ENCODE measurements around the gene TFDP2. TPM values are rescaled to one million over a fixed set of nuclear protein-coding genes. Genes with fewer than 3 reads are reported as not detected.
A peak's percentile ranks its signal among the peaks of the same experiment; 100 is the strongest.

TFDP2 gene
- total and polyA plus RNA-seq, 9 of the 15 experiments (the other 6 are each of a cell fraction or from before 2014, with no cell fraction given): 95.6 to 179 (median 126) TPM

DNA sequence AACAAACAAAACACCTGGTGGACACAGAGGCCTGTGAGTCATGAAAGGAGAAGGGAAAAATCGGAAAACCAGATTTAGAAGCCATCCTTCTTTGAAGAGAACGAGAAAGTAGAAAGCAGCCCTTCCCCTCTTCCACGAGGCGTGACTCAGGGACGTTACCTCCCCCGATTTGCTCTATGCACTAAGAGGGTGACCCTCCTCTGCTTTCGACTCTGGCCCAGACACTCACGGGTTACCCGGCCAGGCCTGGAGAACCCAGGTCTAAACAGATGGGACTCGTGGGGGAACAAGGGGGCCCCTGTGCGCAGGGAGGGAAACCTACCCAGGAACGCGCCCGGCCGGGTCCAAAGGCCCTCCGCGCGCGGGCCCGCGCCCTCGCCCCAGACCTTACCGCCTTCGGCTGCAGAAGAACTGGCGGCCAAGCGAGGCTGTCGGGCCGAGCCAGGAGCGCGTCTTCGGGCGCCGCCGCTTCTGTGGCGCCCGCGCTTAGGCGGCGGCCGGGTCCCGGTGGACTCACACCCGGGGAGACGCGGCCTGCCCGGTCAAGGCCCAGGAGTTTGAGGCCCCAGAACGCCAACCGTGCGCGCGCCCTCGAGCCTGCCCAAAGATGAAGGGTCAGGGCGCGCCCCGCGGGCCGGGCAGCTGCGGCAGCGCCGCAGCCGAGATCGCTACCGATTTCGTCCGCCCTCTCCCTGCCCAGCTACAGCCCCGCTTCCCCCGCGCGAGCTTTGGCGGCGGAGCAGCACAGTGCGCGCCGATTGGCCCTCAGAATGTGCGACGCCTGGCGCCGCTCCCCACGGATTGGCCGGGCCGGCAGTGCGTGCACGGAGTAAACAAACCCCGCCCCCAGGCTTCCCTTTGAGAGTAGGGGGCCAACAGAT is at the start of gene TFDP2 (continued):
- TF ChIP-seq ZFX (CRISPR knock-in tag; IDR thresholded peaks at IDR 0.05) (peak; percentile 81), TAL1 (IDR thresholded peaks at IDR 0.05) (no peak), ZNF764 (CRISPR knock-in tag; IDR thresholded peaks at IDR 0.05; ENCODE audit: low read depth) (no peak), ZNF212 (CRISPR knock-in tag; IDR thresholded peaks at IDR 0.05) (no peak), ZNF586 (CRISPR knock-in tag; conservative IDR thresholded peaks at IDR 0.05) (no peak), RBFOX2 (IDR thresholded peaks at IDR 0.05; ENCODE audit: low read depth, low read length) (peak; percentile 78), HCFC1 (IDR thresholded peaks at IDR 0.05; ENCODE audit: low read depth, low read length) (no peak), NRF1 (conservative IDR thresholded peaks at IDR 0.05 in 1 of 2, IDR thresholded peaks at IDR 0.05 in 1 of 2) (peak; percentile 44 to 53; a peak in 3 of 4 replicates), EHMT2 (IDR thresholded peaks at IDR 0.05) (no peak), NCOA4 (IDR thresholded peaks at IDR 0.05; ENCODE audit: partially characterized antibody) (no peak), RBBP5 (IDR thresholded peaks at IDR 0.05; ENCODE audit: borderline replicate concordance, insufficient read depth, low read length, poor library complexity, severe bottlenecking) (peak; percentile 30), POU5F1 (IDR thresholded peaks at IDR 0.05; ENCODE audit: borderline replicate concordance, low read depth, low read length, partially characterized antibody) (no peak), ZNF592 (IDR thresholded peaks at IDR 0.05) (0 out of 2 replicates have a peak, but pooled peaks have one; percentile 24), TBP (optimal IDR thresholded peaks at IDR 0.05; ENCODE audit: low read depth, low read length) (peak; percentile 12), KLF1 (tag; IDR thresholded peaks at IDR 0.05) (no peak), HDAC8 (tag; IDR thresholded peaks at IDR 0.05) (no peak), SOX6 (IDR thresholded peaks at IDR 0.05) (no peak), CHD1 (IDR thresholded peaks at IDR 0.05; ENCODE audit: low read length) (no peak), CTBP1 (IDR thresholded peaks at IDR 0.05; ENCODE audit: borderline replicate concordance) (0 out of 2 replicates have a peak, but pooled peaks have one; percentile 17), POLR2G (IDR thresholded peaks at IDR 0.05; ENCODE audit: low read depth, low read length) (peak; percentile 74), GABPB1 (CRISPR knock-in tag; IDR thresholded peaks at IDR 0.05) (0 out of 2 replicates have a peak, but pooled peaks have one; percentile 31), ZFP1 (CRISPR knock-in tag; IDR thresholded peaks at IDR 0.05) (no peak), POLR2A (conservative IDR thresholded peaks at IDR 0.05) (peak; percentile 40; the same call in 1 of the 2 replicates)
- TF ChIP-seq, protein P1, sequence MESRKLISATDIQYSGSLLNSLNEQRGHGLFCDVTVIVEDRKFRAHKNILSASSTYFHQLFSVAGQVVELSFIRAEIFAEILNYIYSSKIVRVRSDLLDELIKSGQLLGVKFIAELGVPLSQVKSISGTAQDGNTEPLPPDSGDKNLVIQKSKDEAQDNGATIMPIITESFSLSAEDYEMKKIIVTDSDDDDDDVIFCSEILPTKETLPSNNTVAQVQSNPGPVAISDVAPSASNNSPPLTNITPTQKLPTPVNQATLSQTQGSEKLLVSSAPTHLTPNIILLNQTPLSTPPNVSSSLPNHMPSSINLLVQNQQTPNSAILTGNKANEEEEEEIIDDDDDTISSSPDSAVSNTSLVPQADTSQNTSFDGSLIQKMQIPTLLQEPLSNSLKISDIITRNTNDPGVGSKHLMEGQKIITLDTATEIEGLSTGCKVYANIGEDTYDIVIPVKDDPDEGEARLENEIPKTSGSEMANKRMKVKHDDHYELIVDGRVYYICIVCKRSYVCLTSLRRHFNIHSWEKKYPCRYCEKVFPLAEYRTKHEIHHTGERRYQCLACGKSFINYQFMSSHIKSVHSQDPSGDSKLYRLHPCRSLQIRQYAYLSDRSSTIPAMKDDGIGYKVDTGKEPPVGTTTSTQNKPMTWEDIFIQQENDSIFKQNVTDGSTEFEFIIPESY (CRISPR knock-in tag; IDR thresholded peaks at IDR 0.05): peak; percentile 25; the same call in 1 of the 2 replicates

Measured in K562 (cell line).